Right lobe of liver (tissue), 6 donors: Measurements from ENCODE around the gene HOXD8. TPM values are rescaled to one million over a fixed set of nuclear protein-coding genes. Genes with fewer than 3 reads are reported as not detected.

ENCODE experiments used
- ATAC-seq, 4 donors: fragments of 200-7000 bp; cut with Tn5 transposase; one replicate each; pipeline ENCODE4 v1.9.1; 2020; ENCODE audit warnings: mild to moderate bottlenecking in 4 of 4, moderate library complexity in 4 of 4
- DNase-seq, 3 donors: peaks; one replicate each; pipeline ENCODE4 v3.0.0-alpha.2; 2020
- H3K27ac ChIP-seq, 3 donors: fragments of 200-600 bp; one replicate each; pipeline ENCODE4 v1.8.0; 2022
- H3K27me3 ChIP-seq, 2 donors: fragments of 200-600 bp; one replicate each; pipeline ENCODE4 v1.8.0; 2022
- H3K36me3 ChIP-seq, 4 donors: fragments of 200-600 bp; sonication (generic) in 1 of 4; one replicate each; pipeline versions ENCODE4 v1.5.1 to v1.8.0; 2017 to 2022; ENCODE audit warnings: control low read depth in 1 of 4
- H3K4me1 ChIP-seq, 4 donors: fragments of 200-600 bp; sonication (generic) in 1 of 4; one replicate each; pipeline versions ENCODE4 v1.5.1 to v1.8.0; 2017 to 2022; ENCODE audit warnings: control low read depth in 1 of 4
- H3K4me3 ChIP-seq, 3 donors: fragments of 200-600 bp; one replicate each; pipeline ENCODE4 v1.8.0; 2022
- H3K9me3 ChIP-seq, 4 donors: fragments of 200-600 bp; sonication (generic) in 1 of 4; one replicate each; pipeline versions ENCODE4 v1.5.1 to v1.8.0; 2017 to 2022; ENCODE audit warnings: control low read depth in 1 of 4
- POLR2A ChIP-seq: fragments of 450-650 bp; IDR thresholded peaks from one replicate; pipeline ENCODE4 v1.6.1; 2017; ENCODE audit warnings: antibody characterized with exemption, mild to moderate bottlenecking
- WGBS: methylation state at CpG from one replicate; pipeline ENCODE4 v1.1.6; 2018; ENCODE audit warnings: low coverage, low lambda C conversion rate; ENCODE audit not compliant: insufficient coverage; ENCODE audit errors: missing lambda C conversion rate; 5-methylcytosine and 5-hydroxymethylcytosine counted together
- intact Hi-C, 2 donors: fragments of 100-400 bp; cut with DNase I; formaldehyde crosslinking; loops; one replicate each; pipeline versions ENCODE4 v1.11.2 to v1.14.1; 2022
- long read RNA-seq: library from polyadenylated mRNA; unstranded; transcript quantifications from one replicate; pipeline ENCODE4 v2.0.0, GENCODE V29; 2019
- total RNA-seq, 6 experiments: library from RNA; depleted of rRNA in 2 of 6; stranded (reverse); fragments of >200 nt in 2 of 6; fragmentation: NEBNext Ultra II Directional in 3 of 6; extraction: Animal tissue kit (Norgen Biotek cat#: 25700) in 3 of 6; gene quantifications; one replicate each; pipeline versions ENCODE4 v1.1.0 to v1.2.4, GENCODE V29; 2016 to 2023
- TF ChIP-seq, protein P1 (sequence below), 4 donors: fragments of 200-600 bp in 3 of 4; fragments of 450-650 bp in 1 of 4; IDR thresholded peaks; one replicate each; pipeline versions ENCODE4 v1.5.1 to v1.8.0; 2016 to 2022; ENCODE audit warnings: antibody characterized with exemption in 4 of 4, mild to moderate bottlenecking in 2 of 4
- donor health status: DM: no; HTN: yes; CAD: no.
- donor health status: DM: no; HTN: no; CAD: no.
- donor health status: DM: no; HTN: no; CAD: no.
- donor health status: DM: no; HTN: yes; CAD: no.
- donor health status: DM: no; HTN: yes; CAD: no.

Gene HOXD8
- under 1 TPM in 1 of 6 experiments, not detected in 5; 0.74 TPM for total RNA-seq
- long read RNA-seq: 0 reads

DNA sequence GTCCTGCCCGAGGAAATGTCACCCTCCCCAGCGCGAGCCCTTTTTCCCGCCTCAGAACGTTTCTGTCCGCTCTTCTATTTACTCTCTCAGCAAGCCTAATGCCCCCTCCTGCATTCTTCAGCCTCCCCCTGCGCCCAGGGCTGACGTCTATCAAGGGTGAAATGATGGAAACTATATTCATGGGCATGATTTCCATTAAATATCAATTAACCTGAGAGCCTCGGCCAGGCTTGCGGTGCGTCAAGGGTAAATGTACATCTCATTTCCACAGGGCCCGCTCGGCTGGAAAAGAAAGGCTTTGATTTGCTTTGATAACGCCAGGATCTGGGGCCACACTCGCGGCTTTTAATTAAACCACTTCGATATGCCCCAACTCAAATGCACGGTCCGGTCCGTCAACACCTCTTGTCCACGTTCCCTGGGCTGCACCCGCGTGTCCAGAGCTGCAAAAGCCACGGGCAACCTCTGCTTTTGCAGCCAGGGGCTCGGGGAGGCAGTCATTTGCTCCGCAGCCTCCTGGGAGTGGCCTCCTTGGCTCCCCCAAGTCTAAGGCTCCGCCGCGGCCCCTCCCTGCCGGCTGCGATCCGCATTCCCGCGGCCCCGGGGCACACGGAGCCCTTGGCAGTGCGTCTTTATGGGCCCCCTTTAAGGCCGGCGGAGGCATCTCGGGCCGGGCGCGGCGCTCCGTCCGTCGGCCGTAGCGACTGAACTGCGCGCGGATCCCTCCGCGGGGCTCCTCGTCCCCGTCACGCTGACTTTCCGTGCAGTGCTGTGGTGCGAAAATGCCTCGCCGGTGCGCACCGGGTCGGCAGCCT is at the start of gene HOXD8:
HOXD8 (plus strand) TSS at position 724 of the 815 bp plus-strand sequence. CDS start 662 bp downstream, outside the sequence.
- TF ChIP-seq, protein P1, sequence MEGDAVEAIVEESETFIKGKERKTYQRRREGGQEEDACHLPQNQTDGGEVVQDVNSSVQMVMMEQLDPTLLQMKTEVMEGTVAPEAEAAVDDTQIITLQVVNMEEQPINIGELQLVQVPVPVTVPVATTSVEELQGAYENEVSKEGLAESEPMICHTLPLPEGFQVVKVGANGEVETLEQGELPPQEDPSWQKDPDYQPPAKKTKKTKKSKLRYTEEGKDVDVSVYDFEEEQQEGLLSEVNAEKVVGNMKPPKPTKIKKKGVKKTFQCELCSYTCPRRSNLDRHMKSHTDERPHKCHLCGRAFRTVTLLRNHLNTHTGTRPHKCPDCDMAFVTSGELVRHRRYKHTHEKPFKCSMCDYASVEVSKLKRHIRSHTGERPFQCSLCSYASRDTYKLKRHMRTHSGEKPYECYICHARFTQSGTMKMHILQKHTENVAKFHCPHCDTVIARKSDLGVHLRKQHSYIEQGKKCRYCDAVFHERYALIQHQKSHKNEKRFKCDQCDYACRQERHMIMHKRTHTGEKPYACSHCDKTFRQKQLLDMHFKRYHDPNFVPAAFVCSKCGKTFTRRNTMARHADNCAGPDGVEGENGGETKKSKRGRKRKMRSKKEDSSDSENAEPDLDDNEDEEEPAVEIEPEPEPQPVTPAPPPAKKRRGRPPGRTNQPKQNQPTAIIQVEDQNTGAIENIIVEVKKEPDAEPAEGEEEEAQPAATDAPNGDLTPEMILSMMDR (IDR thresholded peaks at IDR 0.05): no peak
- no peak for TF ChIP-seq POLR2A
- Histone ChIP-seq H3K4me1 (peaks cover 0 to 12% (median 0%) of the 10 kb centered on the region in 4 donors), H3K27ac (no peak within 1 kb of the TSS), H3K9me3 (no peaks in the 10 kb centered on the region), H3K27me3 (peaks cover 23 to 78% of the 10 kb centered on the region in 2 donors), H3K4me3 (no peak within 1 kb of the TSS), H3K36me3 (no peaks in the 10 kb centered on the region)
- ATAC-seq (peak in 1 of 4 donors; percentile 13), DNase-seq (no peak)
- intact Hi-C loops: loop anchor here (10.0 kb wide), 2 partner anchors 686 to 706 kb away; no protein-coding TSS in a partner anchor
- WGBS: 7% methylated on average over 27 of the region's 64 CpGs

DNA sequence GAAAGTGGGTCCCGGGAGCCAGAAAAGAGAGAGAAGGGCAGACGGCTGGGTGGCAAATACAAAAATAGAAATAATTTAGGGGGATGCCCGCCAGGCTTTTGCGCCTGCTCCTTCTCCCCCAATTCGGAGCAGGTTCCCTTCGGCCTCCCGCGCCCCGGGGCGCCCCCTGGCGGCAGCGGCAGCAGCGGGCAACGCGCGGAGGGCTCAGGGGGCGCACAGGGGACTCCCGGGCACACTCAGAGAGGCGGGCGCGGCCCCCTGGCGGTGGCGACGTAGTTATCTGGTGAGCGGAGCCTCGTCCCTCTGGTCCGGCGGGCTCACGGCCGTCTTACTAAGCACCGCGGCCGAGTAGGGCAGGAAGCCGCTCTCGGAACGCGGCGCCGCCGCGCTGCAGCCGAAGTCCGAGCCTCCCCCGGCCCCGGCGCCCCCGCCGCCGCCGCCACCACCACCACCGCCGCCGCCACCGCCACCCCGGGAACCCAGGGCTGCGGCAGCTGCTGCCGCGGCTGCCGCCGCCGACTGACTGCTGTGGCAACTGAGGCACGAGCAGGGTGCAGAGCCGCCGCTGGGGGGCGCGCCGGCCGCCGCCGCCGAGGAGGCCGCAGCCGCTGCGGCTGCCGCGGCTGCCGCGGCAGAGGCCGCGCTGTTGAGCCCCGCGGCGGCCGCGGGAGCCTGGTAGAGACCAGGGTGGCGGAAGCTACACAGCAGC is 49.5 kb upstream of the HOXD8 start:
- TF ChIP-seq, protein P1 (IDR thresholded peaks at IDR 0.05): peak; percentile 43 to 69 (median 64)
- TF ChIP-seq POLR2A: no peak
- peaks cover 33 to 86% of the 10 kb centered on the region in 2 donors for H3K27me3 ChIP-seq
- peak; percentile 36 to 57 (median 50) for ATAC-seq
- peak in 1 of 3 donors; percentile 34 for DNase-seq
- no peaks in the 10 kb centered on the region for H3K9me3 ChIP-seq
- peaks cover 0 to 6% (median 0%) of the 10 kb centered on the region in 4 donors for H3K4me1 ChIP-seq
- no peaks in the 10 kb centered on the region for H3K36me3 ChIP-seq
- H3K4me3 ChIP-seq: no peak overlapping the region
- WGBS: 5% methylated on average over 19 of the region's 86 CpGs
- no peak overlapping the region for H3K27ac ChIP-seq
- intact Hi-C loops: loop anchor here (10.0 kb wide), 1 partner anchor 395 kb away; no protein-coding TSS in a partner anchor

DNA sequence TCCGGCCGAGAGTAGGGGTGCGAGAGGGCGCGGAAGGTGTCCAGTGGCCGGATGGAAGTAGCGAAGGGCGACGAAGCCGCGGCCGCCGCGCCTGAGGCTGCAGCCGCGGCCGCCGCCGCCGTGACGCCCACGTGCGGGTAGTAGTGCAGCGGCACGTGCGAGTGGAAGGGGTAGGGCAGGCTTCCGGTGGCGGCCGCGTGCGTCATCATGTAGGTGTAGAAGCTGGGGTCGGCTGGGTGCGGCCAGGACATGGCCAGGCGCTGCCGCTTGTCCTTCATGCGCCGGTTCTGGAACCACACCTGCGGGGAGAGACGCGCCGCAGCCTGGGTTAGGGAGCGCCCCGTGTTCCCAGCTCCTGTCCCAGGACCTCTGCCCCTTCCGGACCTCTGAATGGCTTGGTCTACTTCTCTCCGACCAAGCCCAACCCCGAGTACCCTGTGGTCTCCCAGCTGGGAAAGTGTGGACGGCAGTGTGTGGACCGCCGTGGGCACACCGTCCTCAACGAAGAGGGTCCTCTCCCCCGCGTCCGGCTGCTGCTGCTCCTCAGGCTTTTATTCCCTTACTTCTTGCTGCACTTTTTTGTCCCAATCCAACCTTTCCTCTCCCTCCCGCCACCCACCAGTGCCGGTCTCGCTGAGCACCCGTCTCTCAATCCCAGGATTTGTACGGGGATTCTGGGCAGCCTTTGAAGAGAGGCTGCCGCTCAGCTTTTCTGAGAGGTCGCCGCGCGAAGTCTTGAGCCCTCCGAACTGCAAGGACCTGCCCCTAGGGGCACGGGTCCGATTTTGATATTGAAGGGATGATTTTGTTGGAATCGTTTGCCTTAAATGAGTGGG is 48.7 kb upstream of the HOXD8 start:
- H3K4me1 ChIP-seq: peaks cover 0 to 6% (median 0%) of the 10 kb centered on the region in 4 donors
- DNase-seq: no peak
- H3K4me3 ChIP-seq: no peak overlapping the region
- WGBS: 12% methylated on average over 25 of the region's 68 CpGs
- H3K27me3 ChIP-seq: peaks cover 39 to 86% of the 10 kb centered on the region in 2 donors
- TF ChIP-seq, protein P1 (IDR thresholded peaks at IDR 0.05): no peak
- TF ChIP-seq POLR2A: no peak
- ATAC-seq: no peak
- intact Hi-C loops: loop anchor here in 1 of 2 donors (10.0 kb wide), 1 partner anchor 396 kb away; no protein-coding TSS in a partner anchor
- H3K36me3 ChIP-seq: no peaks in the 10 kb centered on the region
- no peak overlapping the region for H3K27ac ChIP-seq
- no peaks in the 10 kb centered on the region for H3K9me3 ChIP-seq

DNA sequence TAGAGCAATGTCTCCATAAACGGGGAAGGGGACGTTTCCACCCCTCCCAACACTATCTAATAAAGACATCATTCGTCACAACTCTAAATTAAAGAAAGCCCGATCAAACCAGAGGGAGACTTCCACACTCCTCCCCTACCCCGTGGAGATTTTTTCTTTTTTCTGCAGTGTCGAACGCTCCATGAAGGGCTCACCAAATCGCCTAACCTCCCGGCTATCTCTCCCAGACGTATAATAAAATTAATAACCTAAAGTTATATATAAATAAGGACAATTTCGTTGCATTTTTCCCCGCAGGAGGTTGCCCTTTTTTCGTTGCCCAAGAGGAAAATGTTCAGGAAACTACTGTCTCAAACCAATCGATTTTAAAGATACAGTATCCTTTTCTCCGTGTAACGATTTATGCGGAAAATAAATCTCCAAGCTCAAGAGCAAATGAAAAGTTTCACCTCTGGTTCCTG is 48.1 kb upstream of the HOXD8 start:
- Histone ChIP-seq H3K27ac (no peak overlapping the region), H3K4me1 (peaks cover 0 to 6% (median 0%) of the 10 kb centered on the region in 4 donors), H3K27me3 (peaks cover 41 to 80% of the 10 kb centered on the region in 2 donors), H3K4me3 (no peak overlapping the region), H3K9me3 (no peaks in the 10 kb centered on the region), H3K36me3 (no peaks in the 10 kb centered on the region)
- 12% methylated on average over 17 of the region's 17 CpGs for whole genome bisulfite sequencing
- intact Hi-C loops: loop anchor here in 1 of 2 donors (10.0 kb wide), 1 partner anchor 397 kb away; no protein-coding TSS in a partner anchor
- ATAC-seq: no peak
- no peak for DNase-seq
- TF ChIP-seq, protein P1 (IDR thresholded peaks at IDR 0.05): no peak
- TF ChIP-seq POLR2A: no peak
